Activated gamma-delta T cell (primary cell): ENCODE results near the gene LIMS2.

Experiments
- DNase-seq: peaks from one replicate; lab custom pipeline; 2025; lab: John Stamatoyannopoulos, UW

Gene LIMS2

DNA sequence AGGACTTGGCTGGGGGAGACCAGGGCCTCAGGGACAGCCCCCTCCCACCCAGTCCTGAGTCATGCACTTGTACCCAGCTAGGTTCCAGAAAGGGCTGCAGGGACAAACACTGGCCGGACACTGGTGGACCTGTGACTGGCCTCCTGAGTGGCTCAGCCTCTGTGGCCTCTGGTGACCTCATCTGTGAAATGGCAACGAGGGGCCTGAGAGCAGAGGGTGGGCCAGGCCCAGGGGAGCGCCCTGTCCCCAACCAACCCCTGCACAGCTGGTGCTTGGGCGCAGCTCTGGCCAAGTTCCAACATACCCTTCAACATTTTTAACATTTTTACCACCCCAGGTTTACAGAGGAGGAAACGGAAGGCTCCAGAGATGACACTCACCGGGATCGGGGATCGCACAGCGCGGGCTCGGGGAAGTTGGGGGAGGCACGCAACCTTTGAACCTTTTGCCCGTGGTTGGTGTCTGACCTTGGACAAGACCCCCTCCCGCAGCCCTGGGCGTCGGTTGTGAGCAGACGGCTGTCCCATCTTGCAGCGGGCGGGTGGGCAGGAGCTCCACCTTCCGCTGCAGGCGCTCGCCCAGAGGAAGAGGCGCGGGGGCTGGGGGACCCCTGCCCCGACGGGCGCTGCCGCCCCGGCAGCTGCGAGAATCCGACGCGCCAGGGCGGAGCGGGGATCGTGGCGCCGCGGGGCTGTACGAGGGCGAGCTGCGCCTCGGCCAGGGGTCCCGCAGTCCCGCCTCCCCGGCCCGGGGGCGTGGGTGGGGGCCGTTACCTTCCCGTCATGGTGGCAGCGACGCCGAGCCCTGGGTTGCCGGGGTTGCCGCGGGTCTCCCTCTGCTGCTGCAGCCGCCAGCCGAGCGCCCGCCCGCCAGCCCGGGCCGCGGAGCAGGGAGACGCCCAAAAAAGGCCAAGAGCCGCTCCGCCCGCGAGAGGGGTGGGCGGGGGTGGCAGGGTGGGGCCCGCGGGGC lies 805 bp downstream of the LIMS2 start:
- peak; percentile 22 for DNase-seq

DNA sequence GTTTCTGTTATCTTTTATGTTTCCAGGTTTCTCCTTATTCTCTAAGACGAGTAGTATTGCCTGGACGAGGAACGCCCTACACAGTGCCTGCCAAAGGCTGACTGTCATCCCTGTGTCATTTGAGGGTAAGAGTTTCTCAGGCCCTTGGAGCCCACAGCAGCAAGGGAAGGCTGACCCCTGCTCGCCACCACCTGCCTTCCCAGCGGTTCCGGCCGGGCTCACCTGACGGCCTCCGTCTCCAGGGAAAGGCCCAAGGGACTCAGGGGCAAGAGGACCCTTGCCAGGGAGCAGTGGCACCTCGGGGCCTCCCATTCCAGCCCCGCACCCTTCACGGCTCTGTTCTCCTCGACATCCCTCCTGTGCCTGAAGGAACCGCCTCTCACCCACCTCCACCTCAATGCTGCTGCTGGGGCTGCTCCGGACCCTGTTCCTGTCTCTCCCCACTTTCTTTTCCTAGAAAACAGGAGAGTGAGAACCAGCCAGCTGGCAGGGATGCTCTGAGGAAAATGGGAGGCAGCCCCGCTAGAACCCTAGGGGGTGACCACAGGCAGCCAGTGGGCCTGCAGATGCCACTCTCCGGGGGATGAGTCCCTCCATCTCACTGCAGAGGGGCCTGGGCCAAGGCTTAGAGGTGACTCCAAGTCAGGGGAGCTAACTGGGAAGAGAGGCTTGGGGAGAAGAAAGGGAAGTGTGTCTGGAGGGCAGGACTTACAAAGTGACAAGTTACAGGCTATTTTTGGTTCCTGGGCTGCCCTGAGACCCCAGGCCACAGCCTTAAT lies 1.9 kb downstream of the LIMS2 start:
- DNase-seq, result no peak

DNA sequence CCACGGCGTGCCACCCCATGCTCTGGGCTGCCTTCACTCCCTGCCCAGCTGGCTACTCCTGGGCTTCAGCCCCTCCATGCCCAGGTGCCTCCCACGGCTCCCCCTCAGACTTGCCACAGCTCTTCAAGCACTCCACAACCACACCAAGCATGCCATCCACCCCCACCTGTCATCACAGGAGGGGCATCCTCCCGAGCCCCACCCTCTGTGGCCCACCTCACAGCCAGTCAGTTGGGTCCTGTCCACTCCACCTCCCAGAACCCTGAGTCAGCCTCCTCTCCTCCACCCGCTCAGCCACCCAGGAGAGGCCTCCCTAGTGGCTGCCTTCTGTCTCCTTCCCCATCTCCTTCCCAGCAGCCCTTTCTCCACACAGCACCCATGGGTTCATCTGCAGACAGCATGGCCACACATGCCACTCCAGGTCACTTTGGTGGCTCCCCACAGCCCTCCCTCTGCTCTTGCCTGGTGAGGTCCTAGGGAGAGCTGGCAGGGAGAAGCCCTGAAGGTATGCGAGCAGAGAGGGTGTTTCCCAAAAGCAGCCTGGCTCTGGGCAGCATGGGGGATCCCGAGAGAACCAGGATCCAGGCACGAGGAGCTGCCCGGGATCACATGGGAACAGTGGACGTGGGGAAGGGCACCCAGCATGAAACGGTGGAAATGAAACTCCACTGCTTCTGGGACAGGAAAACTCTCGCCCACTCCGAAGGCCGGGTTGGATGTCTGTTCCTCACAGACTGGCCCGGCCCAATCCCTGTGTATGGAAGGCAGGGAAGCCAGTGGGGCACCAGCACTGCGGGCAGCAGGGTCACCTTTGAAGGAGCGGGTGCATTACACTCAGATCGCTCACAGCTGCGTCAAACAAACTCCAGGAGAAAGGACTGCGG lies 2.7 kb downstream of the LIMS2 start:
- no peak for DNase-seq

DNA sequence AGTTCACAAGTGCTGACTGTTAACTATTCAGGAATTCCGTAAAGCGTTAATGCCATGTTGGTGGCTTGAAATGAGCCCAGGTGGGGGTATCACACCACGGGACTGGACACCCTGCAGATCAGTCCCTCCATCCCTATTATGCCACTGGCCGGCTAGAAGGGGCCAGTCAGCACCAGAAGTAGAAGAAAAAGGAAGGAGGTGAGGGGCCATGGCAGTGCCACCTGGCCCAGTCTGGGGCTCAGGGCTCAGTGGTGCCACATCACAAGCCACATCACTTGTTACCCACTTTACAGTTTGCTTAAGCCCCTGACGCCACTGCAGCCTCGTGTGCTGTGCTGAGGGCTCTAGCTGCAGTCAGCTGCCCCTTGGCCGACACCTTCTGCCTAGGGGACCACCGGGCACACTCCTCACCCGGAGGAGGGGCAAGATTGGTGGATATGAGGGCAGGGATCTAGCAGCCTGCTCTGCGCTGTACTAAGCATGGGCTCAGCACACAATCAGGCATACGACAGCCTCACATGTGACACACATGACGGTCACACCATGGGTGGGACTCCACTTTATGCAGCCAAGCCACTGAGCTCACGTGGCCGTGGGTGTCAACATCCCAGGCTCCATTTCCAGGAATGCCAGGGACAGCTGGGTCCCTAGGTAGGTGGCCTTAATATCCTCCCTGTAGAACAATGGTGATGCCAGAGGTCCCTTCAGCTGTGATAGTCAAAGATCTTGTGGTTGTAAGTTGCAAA lies 3.6 kb downstream of the LIMS2 start:
- no peak for DNase-seq

DNA sequence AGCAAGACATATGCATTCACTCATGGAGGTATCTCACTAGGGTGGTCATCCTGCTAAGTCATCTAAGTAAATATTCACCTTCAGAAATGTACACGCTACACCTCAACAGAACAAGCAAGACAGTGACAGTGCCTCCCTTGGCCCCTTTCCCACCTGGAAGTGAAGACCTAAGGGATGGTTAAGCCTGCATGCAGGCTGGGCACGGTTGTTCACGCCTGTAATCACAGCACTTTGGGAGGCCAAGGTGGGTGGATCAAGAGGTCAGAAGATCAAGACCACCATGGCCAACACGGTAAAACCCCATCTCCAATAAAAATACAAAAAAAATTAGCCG lies 4.4 kb downstream of the LIMS2 start:
- DNase-seq, result no peak

- no peak for DNase-seq
Measured at GRCh38 chr2:127670055-127670956, 5.0 kb downstream of the LIMS2 start.

DNA sequence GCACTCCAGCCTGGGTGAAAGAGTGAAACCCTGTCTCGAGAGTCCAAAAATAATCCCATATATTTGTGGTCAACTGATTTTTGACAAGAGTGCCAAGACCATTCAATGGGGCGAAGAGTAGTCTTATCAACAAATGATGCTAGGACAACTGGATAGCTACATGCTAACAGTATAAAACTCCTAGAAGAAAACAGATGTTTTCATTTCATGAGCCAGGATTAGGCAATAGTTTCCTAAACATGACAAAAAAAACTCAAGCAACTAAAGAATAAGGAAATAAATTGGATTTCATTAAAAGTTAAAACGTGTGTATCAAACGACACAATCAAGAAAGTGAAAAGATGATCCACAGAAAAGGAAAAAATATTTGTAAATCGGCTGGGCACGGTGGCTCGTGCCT lies 6.3 kb downstream of the LIMS2 start:
- no peak for DNase-seq

DNA sequence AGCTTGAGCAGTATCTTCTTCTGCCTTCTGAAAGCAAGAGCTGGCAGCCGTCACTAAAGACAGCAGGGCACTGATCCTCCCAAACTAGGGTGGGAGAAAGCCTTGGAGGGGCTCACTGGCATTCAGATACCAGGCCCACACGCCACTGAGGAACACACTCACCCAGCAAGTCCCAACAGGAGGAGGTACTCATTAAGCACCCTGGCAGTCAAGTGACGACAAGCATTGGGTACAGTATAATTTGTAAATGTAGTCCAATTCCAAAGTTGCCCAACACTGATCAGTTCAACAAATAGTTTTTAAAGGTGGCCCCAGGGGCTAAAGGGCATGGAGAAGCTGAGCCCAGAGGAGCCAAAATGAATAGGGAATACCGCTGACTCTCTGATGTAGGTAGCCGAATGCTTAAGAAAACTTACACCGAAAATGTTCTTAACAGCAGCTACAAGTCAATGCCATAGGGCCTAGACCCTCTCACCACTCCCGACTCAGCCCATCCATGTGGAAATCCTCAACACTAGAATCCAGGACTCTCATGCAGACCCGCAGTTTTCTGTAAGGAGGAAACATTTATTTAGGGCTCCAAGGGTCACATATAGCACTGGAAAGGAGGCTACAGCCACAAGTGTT lies 9.9 kb downstream of the LIMS2 start:
- DNase-seq, result no peak

DNA sequence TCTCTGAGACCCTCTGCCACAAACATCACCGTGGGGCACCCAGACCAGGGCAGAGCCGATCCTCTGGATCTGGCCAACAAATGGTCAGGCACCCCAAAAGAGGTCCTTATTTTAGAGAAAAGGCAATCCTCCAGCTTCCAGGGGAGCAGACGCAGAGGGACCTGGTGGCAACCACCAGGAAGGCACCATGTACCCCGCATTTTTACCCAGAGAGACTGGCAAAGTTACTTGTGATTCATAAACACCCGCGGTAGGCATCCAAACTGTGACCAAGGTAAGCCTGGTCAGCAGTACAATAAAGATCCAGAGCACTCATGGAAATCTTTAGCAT lies 10.5 kb downstream of the LIMS2 start:
- DNase-seq, result no peak

DNA sequence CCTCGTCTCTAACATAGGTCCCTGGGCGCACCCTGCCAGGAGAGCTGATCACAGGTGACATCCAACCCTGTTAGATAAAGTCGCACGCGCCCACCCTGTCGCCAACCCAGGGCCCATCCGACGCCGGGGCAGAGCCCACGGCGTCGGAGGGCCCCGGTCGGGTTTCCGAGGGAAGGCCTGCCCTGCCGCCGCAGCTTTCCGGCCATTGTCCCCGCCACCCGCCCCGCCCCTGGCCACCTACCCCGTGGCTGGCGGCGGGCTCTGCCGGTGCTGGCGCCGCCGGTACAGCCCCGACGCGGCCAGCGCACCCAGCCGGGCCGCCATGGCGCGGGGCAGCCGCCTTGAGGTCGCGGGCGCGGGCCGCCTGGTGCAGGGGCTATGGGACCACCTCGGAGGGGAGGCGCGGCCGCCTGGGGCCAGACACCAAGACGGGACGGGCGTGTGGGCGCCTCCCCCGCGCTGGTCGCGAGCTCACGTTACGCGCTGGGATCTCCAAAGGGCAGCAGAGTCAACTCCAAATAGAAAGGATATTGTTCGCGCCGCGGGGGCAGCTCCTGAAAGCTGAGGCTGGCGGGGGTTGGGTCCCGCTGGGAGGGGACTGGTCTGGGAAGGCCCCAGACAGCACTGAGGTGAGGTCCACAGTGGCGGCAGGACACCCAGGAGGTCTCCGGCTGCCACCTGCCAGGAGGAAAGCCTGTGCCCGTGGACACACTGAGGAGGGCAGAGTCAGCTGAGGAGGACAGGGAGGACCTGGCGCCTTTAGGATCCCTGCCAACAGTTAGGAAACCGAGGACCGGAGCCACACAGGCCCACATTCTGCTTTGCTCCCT lies 11.1 kb downstream of the LIMS2 start:
- DNase-seq, result no peak

GRCh38 chr2:127663566-127664064 lies 11.7 kb downstream of the LIMS2 start:
- DNase-seq, result no peak

DNA sequence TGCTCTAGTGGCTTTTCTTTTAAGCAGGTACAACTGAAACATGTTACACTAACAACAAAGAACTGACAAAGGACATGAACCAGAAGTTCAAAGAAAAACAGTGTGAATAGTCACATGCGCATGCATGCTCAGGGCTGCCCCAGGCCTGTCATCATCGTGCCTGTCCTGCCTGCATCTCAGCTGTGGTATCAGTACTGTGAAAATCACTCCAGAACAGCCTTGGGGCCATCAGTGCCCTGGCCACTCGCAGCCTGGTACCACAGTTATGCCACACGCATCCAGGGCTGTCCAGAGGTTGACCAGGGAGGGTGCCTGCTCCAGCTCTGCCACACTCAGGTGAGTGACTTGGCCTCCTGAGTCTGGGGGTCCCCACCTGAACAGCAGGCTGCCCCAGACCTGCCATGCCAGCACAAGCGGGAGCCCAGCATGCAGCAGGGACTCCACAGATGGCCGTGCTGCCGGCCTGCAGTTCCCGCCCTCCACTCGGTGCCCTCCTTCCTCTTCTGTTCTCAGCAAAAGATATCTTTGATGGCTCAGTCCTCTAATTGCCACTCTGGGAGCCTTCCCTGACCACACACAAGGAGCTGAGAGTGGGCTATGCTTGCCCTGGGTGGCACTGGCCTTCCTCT lies 12.3 kb downstream of the LIMS2 start:
- DNase-seq, result no peak

GRCh38 chr2:127661949-127662510 lies 13.3 kb downstream of the LIMS2 start:
- no peak for DNase-seq

DNA sequence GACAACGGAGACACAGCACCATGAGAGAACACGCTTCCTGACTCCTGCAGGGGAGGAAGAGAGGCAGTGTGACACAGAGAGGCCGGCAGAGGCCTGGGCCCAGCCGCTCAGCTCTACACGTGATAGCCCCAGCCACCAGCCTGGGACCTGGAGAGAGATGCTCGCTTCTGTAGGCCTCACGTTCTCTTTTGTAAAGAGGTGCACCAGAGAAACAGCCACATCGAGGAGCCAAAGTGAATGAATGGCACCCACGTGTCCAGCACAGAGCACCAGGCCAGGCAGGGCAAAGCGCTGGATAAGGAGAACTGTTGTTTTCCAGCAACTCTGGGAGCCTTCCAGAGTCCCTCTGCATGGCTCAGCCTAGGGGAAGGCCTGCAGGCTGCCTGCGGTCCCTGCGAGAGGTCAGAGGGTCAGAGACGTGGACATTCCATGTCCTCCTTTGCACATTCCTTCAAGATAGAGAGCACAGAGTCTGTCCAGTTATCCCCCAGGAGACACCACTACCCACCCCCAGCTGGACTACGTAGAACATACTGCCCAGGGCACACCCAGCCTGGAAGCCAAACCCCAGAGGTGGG lies 14.2 kb downstream of the LIMS2 start:
- DNase-seq, result no peak

DNA sequence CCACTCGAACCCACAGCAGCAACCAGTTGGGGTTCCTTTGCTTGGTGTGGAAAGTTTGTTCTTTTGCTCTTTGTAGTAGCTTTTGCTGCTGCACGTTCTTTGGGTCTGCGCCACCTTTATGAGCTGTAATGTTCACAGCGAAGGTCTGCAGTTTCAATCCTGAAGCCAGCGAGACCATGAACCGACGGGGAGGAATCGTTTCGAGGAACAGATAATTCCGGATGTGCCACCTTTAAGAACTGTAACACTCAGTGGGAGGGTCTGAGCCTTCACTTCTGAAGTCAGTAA lies 15.1 kb downstream of the LIMS2 start:
- no peak for DNase-seq

DNA sequence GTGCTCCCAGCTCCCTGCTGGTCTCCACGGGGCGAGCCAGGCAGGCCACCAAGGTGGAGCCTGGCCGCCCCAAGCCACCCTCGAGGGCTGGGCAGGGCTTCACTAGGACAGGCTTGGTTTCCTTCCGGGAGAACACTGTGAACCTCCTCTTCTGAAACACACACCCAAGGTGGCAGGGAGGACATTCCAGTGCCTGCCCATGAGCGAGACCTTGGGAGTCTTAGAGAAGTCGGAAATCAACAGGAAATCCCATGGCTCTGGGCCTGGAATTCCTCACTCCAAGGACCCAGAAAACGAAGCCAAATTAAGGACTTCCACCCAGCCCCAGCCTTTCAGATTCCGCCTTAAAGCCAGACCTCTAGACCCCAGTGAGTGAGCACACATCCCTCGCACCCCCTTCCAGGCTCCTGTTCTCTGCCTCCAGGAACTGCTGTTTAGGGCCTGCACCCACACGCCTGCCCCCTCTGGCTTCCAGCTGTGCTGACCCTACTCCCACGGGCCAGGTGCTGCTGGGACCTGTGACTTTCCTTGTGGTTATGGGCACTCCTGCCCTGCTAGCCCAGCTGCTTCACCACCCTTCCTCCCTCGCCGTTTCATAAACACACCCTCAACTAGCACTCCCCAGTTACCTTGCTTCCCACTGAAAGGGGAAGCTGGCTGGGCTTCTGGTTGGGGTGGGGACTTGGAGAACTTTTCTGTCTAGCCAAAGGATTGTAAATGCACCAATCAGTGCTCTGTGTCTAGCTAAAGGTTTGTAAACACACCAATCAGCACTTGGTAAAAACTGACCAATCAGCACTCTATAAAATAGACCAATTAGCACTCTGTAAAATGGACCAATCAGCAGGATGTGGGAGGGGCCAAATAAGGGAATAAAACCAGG lies 15.7 kb downstream of the LIMS2 start:
- no peak for DNase-seq
